Daoy (cell line): ENCODE results near the gene FBXO11. TPM values are rescaled to one million over a fixed set of nuclear protein-coding genes. Genes with fewer than 3 reads are reported as not detected.

Experiments
- DNase-seq: peaks from one replicate; pipeline ENCODE4 v3.0.0-alpha.2; 2015; ENCODE audit warnings: low read depth
- total RNA-seq: library from RNA; depleted of rRNA; stranded (reverse); fragments of >200 nt; shearing (Covaris generic); gene quantifications from 2 replicates; pipeline ENCODE4 v1.2.3, GENCODE V29; 2014

The FBXO11 gene
- total RNA-seq, 1 experiment from 2014 or later: 16.4 TPM

DNA sequence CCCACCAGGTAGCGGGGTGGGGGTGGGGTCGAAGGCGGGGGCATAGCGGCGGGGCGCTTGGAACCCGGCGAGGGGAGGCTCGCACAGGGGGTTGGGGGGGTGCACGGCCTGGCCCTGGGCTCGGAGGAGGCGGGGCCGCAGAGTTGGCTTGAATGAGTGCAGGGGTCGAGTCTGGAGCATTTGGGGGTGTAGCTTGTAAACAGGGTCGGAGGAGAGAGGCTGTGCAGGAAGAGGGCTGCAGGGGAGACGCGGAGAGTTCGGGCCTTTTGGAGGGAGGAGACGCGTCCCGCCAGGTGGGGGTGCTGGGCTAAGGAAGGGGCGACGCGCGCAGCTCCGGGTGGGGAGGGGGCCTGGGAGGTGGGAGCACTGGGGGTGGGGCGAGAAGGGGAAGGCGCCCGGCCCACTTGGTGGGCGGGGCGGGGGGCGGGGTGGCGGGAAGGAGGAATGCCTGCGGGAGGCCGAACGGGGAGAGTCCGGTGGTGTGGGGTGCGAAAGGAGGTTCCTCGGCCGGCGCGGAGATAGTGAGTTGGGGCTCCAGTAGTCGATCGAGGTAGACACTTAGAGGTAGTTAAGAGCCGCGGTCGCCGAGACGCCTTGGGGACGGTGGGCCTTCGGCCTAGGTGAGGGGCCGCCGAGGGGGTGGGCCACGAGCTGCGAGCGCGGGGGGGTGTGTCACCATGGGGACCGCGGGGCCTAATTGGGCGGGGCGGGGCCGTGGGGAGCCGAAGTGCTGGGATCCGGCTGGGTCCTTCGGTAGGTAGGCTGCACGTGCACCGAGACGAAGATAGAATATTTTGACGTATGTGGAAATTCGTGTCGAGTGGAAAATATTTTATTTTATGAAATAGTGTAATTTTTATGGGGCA, 122.6 kb downstream of the FBXO11 start:
- DNase-seq: peak; percentile 77

DNA sequence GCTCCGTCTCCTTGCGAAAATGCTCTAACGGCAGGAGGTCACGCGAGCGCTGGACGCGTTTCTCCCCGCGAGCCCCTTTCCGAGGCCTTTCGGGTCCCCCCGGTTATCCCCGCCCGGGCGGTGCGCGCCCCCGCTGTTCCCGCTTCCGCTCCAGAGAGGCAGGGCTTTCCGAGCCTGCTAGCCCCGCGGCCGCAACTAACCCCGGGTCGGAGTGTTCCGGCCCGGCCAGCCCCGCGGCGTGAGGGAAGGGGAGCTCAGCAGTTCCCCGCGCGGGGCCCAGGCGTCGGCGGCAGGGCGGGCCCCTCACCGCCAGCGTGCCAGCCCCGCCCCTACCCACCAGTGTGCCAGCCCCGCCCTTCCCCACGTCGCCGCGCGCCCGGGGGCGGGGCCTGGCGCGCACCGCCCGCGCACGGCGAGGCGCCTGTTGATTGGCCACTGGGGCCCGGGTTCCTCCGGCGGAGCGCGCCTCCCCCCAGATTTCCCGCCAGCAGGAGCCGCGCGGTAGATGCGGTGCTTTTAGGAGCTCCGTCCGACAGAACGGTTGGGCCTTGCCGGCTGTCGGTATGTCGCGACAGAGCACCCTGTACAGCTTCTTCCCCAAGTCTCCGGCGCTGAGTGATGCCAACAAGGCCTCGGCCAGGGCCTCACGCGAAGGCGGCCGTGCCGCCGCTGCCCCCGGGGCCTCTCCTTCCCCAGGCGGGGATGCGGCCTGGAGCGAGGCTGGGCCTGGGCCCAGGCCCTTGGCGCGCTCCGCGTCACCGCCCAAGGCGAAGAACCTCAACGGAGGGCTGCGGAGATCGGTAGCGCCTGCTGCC, 123.4 kb downstream of the FBXO11 start, which contains the start of gene MSH6:
MSH6 (plus strand) TSS at position 475 of the 815 bp plus-strand sequence; CDS start at position 564, 89 bp downstream.
- peak; percentile 95 for DNase-seq

DNA sequence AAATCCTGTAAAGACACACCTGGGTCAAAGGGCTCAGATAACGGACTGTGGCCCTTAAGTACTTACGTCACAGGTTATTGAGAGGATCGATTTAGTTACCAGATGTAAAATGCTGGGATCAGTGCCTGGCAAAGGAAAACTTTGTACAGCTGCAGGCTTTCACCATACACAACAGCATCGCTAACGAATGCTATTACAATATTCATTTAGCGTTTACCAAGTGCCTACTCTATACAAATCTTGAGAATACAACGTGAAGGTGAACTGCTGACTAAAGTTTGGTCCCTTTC, 124.0 kb downstream of the FBXO11 start:
- no peak for DNase-seq

DNA sequence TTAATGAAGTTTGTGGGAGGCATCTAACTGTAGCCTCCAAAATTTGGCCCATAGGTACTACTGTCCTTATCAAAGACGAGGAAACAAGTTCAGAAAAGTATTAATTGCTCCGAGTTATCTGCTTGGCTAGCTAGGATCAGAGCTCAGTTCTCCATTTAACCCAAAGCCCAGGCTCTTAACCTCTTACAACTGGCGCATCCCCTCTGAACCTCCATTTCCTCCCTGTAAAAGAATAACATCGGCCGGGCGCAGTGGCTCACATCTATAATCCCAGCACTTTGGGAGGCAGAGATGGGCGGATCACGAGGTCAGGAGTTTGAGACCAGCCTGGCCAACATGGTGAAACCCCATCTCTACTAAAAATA, 126.9 kb downstream of the FBXO11 start:
- no peak for DNase-seq

DNA sequence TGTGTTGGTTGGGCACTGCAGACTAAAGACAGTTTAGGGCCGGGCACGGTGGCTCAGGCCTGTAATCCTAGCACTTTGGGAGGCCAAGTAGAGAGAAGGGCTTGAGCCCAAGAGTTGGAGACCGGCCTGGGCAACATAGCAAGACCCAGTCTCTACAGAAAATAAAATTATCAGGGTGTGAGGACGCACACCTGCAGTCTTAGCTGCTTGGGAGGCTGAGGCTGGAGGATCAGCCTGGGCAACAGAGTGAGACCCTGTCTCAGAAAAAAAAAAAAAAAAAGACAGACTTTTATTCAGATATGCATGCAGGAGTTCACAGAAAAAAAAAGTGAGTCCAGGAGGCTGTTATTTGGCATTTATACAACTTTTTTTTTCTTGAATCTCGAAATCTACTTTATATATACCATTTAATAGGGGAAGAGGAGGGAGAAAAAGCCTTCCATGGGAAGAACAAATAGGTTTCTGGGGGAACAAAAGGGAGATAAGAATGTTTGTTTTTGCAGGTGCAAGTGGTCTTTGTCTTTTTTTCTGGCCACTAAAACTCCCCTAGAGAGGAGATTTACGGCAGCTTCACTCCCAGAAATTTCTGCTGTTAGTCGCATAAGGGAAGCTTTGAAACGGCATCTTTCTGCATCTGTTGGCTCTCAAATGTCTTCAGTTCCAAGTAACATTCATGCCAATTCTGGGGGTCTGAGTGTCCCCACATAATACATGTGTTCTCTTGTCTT, 127.4 kb downstream of the FBXO11 start:
- DNase-seq: no peak

DNA sequence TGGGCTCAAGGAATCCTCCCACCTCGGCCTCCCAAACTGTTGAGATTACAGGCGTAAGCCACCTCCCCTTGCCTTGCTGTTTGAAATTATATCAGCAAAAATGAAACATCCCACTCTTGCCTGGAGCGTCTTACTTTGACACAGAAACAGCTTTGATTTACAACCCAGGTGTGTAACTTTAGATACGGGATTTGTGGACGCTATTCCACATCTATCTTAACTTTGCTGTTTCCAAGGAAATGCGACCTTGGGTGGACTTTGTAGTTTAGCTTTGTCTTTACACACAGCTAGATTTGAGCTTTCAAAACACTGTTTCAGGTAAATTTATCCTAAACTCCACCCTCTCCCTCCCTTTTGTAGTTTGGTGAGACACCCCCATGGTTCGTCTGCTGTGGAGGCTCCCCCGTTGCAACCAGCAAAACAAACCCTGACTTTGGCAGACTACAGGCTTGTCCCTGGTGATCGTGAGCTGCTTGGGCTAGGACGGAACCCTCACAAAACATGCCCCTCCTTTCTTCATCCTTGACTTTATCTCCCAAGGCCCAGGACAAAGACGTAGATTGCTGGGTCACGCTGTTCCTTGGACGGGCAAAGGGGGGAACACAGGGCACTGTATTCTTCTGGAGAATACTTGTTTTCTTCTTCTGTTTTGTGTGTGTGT, 128.9 kb downstream of the FBXO11 start:
- DNase-seq: no peak

DNA sequence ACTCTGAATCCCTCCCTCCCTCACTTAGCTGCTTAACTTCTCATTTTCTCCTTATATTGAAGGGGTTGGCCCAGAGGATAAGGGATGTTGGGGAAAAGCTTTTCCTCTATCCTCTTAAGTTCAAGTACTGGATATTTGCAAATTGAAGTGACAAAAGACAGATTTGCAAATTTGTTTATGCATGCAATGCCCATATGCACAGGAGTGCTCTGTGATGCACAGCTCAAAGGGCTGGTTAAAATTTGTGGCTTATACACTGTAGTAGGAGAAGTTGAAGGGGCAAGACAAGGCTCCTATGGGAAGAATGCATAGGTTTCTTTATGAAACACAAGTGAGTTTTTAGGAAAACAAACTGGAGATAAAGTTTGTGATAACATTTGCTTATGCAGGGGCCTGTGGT, 131.7 kb downstream of the FBXO11 start:
- DNase-seq: no peak

DNA sequence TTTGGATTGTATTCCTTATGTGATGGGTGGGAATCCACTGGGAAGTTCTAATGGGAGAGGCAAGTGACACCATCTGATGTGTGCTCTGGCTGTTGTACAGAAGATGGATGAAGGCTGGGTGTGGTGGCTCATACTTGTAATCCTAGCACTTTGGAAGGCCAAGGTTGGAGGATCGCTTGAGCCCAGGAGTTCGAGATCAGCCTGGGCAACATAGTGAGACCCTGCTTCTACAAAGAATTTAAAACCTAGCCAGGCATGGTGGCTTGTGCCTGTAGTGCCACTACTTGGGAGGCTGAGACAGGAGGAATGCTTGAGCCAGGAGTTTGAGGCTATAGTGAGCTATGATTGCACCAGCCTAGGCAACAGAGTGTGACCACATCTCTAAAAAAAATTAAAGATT, 134.0 kb downstream of the FBXO11 start:
- no peak for DNase-seq

DNA sequence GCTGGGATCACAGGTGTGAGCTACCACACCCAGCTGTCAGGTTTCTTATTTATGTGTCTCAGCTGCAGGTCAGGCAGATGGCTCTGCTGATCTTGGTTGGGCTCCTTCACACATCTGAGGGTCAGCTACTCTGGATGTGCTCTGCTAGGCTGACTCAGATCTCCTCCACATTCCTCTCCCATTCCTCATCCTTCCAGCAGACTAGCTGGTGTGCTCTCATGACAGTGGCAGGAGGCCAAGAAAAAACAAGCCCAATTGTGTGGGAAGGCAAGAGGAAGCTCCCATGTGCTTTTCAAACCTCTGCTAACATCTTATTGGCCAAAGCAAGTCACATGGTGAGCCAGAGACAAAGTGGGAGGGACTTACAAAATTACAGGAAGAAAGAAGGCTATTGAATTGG, 135.1 kb downstream of the FBXO11 start:
- peak; percentile 91 for DNase-seq

DNA sequence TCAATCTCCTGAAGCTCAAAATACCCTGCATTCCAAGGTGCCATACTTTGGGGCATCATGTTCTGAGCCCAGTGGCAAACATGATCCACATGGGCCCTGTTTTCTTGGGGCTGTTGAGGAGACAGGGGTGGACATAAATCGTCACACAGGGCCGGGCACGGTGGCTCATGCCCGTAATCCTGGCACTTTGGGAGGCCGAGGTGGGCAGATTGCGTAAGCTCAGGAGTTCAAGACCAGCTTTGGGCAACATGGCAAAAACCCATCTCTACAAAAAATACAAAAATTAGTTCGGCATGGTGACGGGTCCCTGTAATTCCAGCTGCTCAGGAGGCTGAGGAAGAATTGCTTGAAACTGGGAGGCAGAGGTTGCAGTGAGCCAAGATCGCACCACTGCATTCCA, 137.0 kb downstream of the FBXO11 start:
- no peak for DNase-seq

DNA sequence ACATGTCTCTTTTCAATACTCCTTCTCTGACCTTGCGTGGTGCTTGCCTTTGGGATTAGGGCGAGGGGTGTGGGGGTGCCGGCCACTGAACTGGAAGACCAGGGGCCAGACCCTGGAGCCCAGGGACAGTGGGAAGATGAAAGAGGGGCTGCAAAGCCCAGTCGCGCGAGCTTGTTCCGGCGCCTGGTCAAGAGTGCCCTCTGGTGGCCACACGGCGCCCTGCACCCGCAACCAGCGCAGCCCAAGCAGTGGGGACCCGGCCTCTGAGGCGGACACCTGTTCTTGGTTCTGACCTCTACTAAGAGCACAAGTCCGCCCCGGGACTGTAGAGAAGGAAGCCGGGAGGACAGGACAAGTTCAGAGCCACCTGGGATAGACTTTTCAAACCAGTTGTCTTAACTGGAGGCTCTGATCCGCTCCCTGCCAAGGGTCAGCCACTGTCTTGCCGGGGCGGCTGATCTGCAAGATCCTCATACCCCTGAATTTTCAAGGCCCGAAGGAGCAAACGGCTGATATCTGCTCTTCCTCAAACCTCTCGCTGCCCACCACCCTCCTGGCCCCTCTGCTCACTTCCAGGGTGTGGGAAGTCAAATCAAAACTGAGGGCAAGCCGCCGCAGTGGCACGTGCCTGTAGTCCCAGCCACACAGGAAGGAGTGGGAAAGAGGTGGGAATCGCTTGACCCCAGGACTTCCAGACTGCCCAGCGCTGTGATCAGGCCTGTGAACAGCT, 138.3 kb downstream of the FBXO11 start:
- peak; percentile 65 for DNase-seq

DNA sequence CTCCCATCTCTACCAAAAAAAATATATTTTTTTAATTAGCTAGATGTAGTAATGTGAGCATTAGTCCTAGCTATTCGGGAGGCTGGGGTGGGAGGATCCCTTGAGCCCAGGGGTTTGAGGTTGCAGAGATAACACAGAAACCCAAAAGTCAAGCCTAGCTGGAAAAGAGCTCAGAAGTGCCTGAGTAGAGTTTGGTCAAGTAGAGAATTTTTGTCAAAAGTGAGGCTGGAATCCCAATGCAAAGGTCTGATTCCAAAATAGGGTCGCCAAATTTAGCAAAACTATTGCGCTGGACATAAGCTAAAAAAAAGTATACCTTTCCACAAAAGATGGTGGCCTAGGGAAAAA, 138.8 kb downstream of the FBXO11 start:
- DNase-seq: no peak

DNA sequence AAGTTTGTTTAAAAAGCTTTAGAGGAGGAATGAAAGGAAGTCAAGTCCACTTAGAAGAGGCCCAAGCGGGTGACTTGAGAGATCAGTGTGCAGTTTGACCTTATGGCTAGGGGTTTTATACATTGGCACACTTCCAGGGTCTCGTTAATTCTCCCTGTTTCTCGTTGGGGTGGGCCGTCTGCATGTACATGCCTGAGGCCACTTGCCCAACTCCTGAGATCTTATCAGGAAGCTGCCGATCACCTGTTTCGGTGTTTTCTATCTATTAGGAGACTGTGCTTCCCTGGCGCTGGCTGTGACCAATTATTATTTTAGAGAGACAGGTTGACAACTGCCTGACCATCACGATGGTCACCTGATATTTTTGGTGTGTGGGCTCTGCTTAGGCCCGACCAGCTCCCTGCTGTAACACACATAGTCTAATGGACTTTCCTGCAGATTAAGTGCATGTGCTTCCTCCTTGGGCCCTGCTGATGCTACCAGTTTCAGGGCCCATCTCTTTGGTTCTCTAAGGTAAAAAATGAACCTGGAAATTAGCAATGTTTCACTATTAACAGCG, 154.4 kb downstream of the FBXO11 start:
- DNase-seq: no peak

DNA sequence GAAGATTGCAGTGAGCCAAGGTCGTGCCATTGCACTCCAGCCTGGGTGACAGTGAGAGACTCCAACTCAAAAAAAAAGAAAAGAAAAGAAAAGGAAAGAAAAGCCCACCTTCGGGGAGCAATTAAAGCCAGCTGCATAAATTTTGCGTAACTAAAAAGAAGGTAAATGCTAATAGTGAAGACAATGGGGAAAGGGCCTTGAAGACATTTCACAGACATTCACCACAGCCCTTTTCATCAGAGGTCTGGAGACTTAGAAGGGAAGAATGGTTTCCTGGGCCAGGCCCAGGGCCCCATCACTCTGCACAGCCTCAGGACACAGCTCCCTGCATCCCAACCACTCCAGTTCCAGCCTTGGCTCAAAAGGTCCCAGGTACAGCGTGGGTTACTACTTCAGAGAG, 158.4 kb downstream of the FBXO11 start:
- no peak for DNase-seq

DNA sequence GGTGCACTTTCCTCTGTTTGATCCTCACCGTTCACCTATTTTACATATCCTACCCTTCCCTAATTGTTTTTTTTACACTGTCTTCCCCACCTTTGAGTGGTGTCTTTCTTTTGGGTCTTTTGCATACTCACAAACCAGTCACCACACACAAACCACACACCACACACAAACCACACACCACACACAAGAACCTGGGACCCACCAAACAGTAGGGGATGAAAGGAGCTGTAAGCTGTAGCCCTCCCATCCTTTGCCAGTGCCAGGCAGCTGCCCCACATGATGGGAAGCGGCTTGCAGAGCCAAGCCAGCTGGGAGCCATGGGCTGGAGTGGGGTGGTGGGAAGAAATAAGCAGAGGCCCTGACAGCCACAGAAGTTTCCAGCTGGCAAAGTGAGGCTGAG, 162.2 kb downstream of the FBXO11 start:
- no peak for DNase-seq

DNA sequence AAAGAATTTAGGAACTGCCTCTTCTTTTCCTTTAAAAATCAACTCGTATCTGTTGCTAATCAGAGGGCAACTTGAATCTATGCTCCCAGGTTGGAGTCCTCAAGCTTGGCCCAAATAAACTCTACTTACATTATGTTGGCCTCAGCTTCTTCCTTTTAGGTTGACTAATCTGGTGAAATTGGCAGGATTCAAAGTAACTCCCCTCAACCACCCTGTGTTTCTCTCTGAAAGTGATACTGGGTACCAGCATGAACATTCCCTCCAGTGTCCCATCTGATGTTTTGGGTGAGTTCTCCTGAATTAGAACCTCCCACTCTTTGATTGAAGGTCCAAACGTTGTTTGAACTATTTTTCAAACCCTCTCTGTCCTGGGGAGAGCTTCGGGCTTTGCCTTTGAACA, 164.7 kb downstream of the FBXO11 start:
- no peak for DNase-seq

DNA sequence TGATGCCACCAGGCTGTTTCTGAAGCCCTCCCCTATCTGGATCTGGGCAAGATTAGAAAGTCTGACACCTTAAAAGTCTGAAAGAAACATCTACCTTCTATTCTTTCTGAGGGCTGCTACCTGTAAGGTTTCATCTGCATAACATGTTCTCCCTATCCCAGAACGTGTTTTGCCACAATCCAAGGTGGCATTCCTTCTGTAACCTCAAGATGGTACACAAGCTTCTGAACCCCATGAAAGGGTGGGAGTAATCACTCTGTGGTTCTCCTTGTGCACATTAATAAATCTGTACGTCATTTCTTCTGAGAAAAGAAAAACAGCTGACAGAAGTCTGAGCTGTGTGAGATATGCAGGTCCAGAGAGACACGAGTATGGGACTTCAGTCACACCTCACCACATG, 165.2 kb downstream of the FBXO11 start:
- no peak for DNase-seq
